IMR-90 (cell line): ENCODE measurements around the gene NSUN4. TPM values are rescaled to one million over a fixed set of nuclear protein-coding genes. Genes with fewer than 3 reads are reported as not detected.

Experiments
- ATAC-seq: fragments of 200-7000 bp; cut with Tn5 transposase; 2 replicates; pipeline ENCODE4 v1.9.1; 2020; ENCODE audit warnings: low read depth, mild to moderate bottlenecking, moderate library complexity
- BruUV-seq: library from RNA; stranded (reverse); fragments of 400-500 nt; replicated peaks from 2 replicates; lab custom pipeline; 2021; lab: Mats Ljungman, UMichigan
- CTCF ChIA-PET: fragments of 300-600 bp; formaldehyde crosslinking; extraction: SDS; loops from one replicate; lab custom pipeline; 2021; ENCODE audit warnings: antibody characterized with exemption; lab: Yijun Ruan, JAX
- POLR2A ChIA-PET: fragments of 300-600 bp; sonication (Branson Sonifier 250); formaldehyde crosslinking; loops from one replicate; lab custom pipeline; 2022; ENCODE audit warnings: antibody characterized with exemption; ENCODE audit not compliant: unreplicated experiment; lab: Charles Lee
- DNase-seq: peaks from one replicate; pipeline ENCODE4 v3.0.0; 2013
- H2AFZ ChIP-seq: replicated peaks from 2 replicates; pipeline ENCODE3; 2013; ENCODE audit warnings: low read length, mild to moderate bottlenecking; ENCODE audit not compliant: poor library complexity
- H2AK5ac ChIP-seq: 2 replicates; pipeline ENCODE4 v1.6.1; 2013; ENCODE audit warnings: low read depth, low read length, inconsistent platforms
- H2AK9ac ChIP-seq: replicated peaks from 2 replicates; pipeline ENCODE3; 2013; ENCODE audit warnings: mild to moderate bottlenecking, low read depth, low read length, moderate library complexity; ENCODE audit not compliant: poor library complexity
- H2BK120ac ChIP-seq: 2 replicates; pipeline ENCODE4 v1.6.1; 2013; ENCODE audit warnings: low read depth, low read length, inconsistent platforms
- H2BK15ac ChIP-seq: 3 replicates; pipeline ENCODE4 v1.6.1; 2013; ENCODE audit warnings: low read depth, low read length, inconsistent platforms
- H2BK20ac ChIP-seq: 2 replicates; pipeline ENCODE4 v1.6.1; 2013; ENCODE audit warnings: low read depth, mild to moderate bottlenecking, inconsistent platforms, low read length, moderate library complexity
- H2BK5ac ChIP-seq: 2 replicates; pipeline ENCODE4 v1.6.1; 2013; ENCODE audit warnings: mild to moderate bottlenecking, low read depth, low read length, inconsistent platforms; ENCODE audit not compliant: poor library complexity, severe bottlenecking
- H3K14ac ChIP-seq: replicated peaks from 2 replicates; pipeline ENCODE4 v1.6.1; 2013; ENCODE audit warnings: low read depth, low read length, inconsistent platforms
- H3K18ac ChIP-seq: 2 replicates; pipeline ENCODE4 v1.6.1; 2013; ENCODE audit warnings: low read depth, low read length, control low read depth
- H3K23ac ChIP-seq: 2 replicates; pipeline ENCODE4 v1.6.1; 2013; ENCODE audit warnings: low read depth, low read length, inconsistent platforms
- H3K27ac ChIP-seq: 2 replicates; pipeline ENCODE4 v1.5.1; 2013; ENCODE audit warnings: mild to moderate bottlenecking, control low read depth, low read length; ENCODE audit not compliant: insufficient read depth
- H3K27me3 ChIP-seq: 2 replicates; pipeline ENCODE4 v1.6.1; 2013; ENCODE audit warnings: low read length; ENCODE audit not compliant: control insufficient read depth, insufficient read depth
- H3K36me3 ChIP-seq: 2 replicates; pipeline ENCODE4 v1.6.1; 2013; ENCODE audit warnings: low read length, mixed read lengths; ENCODE audit not compliant: control insufficient read depth, insufficient read depth
- H3K4ac ChIP-seq: 2 replicates; pipeline ENCODE4 v1.6.1; 2013; ENCODE audit warnings: low read depth, low read length, inconsistent platforms
- H3K4me1 ChIP-seq: 2 replicates; pipeline ENCODE4 v1.6.1; 2013; ENCODE audit warnings: low read length, mixed read lengths; ENCODE audit not compliant: control insufficient read depth, insufficient read depth
- H3K4me2 ChIP-seq: 2 replicates; pipeline ENCODE4 v1.6.1; 2013; ENCODE audit warnings: low read depth, mild to moderate bottlenecking, control low read depth, low read length, moderate library complexity
- H3K4me3 ChIP-seq: 2 replicates; pipeline ENCODE4 v1.5.1; 2013; ENCODE audit warnings: low read depth, mild to moderate bottlenecking, control low read depth, low read length, moderate library complexity; ENCODE audit not compliant: insufficient read depth
- H3K56ac ChIP-seq: 2 replicates; pipeline ENCODE4 v1.6.1; 2013; ENCODE audit warnings: low read length, inconsistent platforms; ENCODE audit not compliant: insufficient read depth; ENCODE audit errors: extremely low read depth
- H3K79me1 ChIP-seq, 2 experiments: 2 replicates each; pipeline ENCODE4 v1.6.1; 2013; ENCODE audit warnings: low read length in 2 of 2, inconsistent platforms in 1 of 2, low read depth in 1 of 2
- H3K9ac ChIP-seq: 2 replicates; pipeline ENCODE4 v1.6.1; 2013; ENCODE audit warnings: low read depth, low read length, control low read depth
- H3K9me1 ChIP-seq: 2 replicates; pipeline ENCODE4 v1.6.1; 2013; ENCODE audit warnings: low read length, inconsistent platforms; ENCODE audit not compliant: insufficient read depth
- H3K9me3 ChIP-seq: 2 replicates; pipeline ENCODE4 v1.6.1; 2013; ENCODE audit warnings: low read length; ENCODE audit not compliant: control insufficient read depth, insufficient read depth
- H4K20me1 ChIP-seq: 2 replicates; pipeline ENCODE4 v1.6.1; 2013; ENCODE audit warnings: low read length, inconsistent platforms; ENCODE audit not compliant: insufficient read depth
- H4K5ac ChIP-seq: 2 replicates; pipeline ENCODE4 v1.6.1; 2013; ENCODE audit warnings: mild to moderate bottlenecking, low read depth, low read length, control low read depth
- H4K8ac ChIP-seq, 2 experiments: 2 replicates each; pipeline ENCODE4 v1.6.1; 2013; ENCODE audit warnings: low read depth in 2 of 2, low read length in 2 of 2, control low read depth in 1 of 2, inconsistent platforms in 1 of 2
- H4K91ac ChIP-seq: 2 replicates; pipeline ENCODE4 v1.6.1; 2013; ENCODE audit warnings: low read depth, low read length, inconsistent platforms; ENCODE audit not compliant: insufficient read depth
- BHLHE40 ChIP-seq: fragments of 150-350 bp; IDR thresholded peaks from 2 replicates; pipeline ENCODE4 v1.6.1; 2016; ENCODE audit warnings: mild to moderate bottlenecking, low read depth, low read length
- CEBPB ChIP-seq: IDR thresholded peaks from 2 replicates; pipeline ENCODE4 v1.6.1; 2012; ENCODE audit warnings: low read depth, low read length, improper control_type of control experiment
- CHD1 ChIP-seq: IDR thresholded peaks from 2 replicates; pipeline ENCODE4 v1.6.1; 2012; ENCODE audit warnings: low read depth, low read length, improper control_type of control experiment
- CTCF ChIP-seq: conservative IDR thresholded peaks from 2 replicates; pipeline ENCODE4 v1.5.1; 2012; ENCODE audit warnings: mild to moderate bottlenecking, low read depth, low read length, improper control_type of control experiment
- ELK1 ChIP-seq: fragments of 150-350 bp; IDR thresholded peaks from 2 replicates; pipeline ENCODE4 v1.6.1; 2016; ENCODE audit warnings: low read depth, mild to moderate bottlenecking, low read length, moderate library complexity, borderline replicate concordance
- FOS ChIP-seq: fragments of 150-350 bp; IDR thresholded peaks from 2 replicates; pipeline ENCODE4 v1.6.1; 2016; ENCODE audit warnings: low read depth, low read length
- MAFK ChIP-seq: IDR thresholded peaks from 2 replicates; pipeline ENCODE4 v1.6.1; 2012; ENCODE audit warnings: low read depth, low read length, improper control_type of control experiment
- MAZ ChIP-seq: IDR thresholded peaks from 2 replicates; pipeline ENCODE4 v1.6.1; 2012; ENCODE audit warnings: low read depth, mild to moderate bottlenecking, low read length, improper control_type of control experiment, moderate library complexity, borderline replicate concordance
- MXI1 ChIP-seq: IDR thresholded peaks from 2 replicates; pipeline ENCODE4 v1.6.1; 2012; ENCODE audit warnings: low read depth, mild to moderate bottlenecking, low read length, moderate library complexity, borderline replicate concordance
- NFE2L2 ChIP-seq: fragments of 150-350 bp; IDR thresholded peaks from 2 replicates; pipeline ENCODE4 v1.6.1; 2016; ENCODE audit warnings: low read depth, mild to moderate bottlenecking, low read length
- POLR2A ChIP-seq: IDR thresholded peaks from 2 replicates; pipeline ENCODE4 v1.6.1; 2012; ENCODE audit warnings: mild to moderate bottlenecking, low read depth, low read length
- RAD21 ChIP-seq: IDR thresholded peaks from 2 replicates; pipeline ENCODE4 v1.6.1; 2012; ENCODE audit warnings: low read length, improper control_type of control experiment
- RCOR1 ChIP-seq: IDR thresholded peaks from 2 replicates; pipeline ENCODE4 v1.6.1; 2012; ENCODE audit warnings: mild to moderate bottlenecking, low read length, improper control_type of control experiment; ENCODE audit not compliant: insufficient replicate concordance
- RFX5 ChIP-seq: IDR thresholded peaks from 2 replicates; pipeline ENCODE4 v1.8.0; 2012; ENCODE audit warnings: low read depth, mild to moderate bottlenecking, low read length, moderate library complexity
- SMC3 ChIP-seq: fragments of 150-350 bp; IDR thresholded peaks from 2 replicates; pipeline ENCODE4 v1.6.1; 2016; ENCODE audit warnings: low read depth, mild to moderate bottlenecking, antibody characterized with exemption, low read length, moderate library complexity
- USF2 ChIP-seq: fragments of 150-350 bp; IDR thresholded peaks from 2 replicates; pipeline ENCODE4 v1.6.1; 2017; ENCODE audit warnings: mild to moderate bottlenecking, antibody characterized with exemption, low read length, low read depth
- WGBS, 2 experiments: methylation state at CpG; one replicate each; pipeline versions ENCODE4 v1.1.5 to v1.1.7; 2013; ENCODE audit warnings: missing lambda C conversion rate in 2 of 2; ENCODE audit not compliant: insufficient read length in 1 of 2; ENCODE audit errors: extremely low coverage in 2 of 2; 5-methylcytosine and 5-hydroxymethylcytosine counted together
- dilution Hi-C: fragments of 300-500 bp; cut with HindIII; formaldehyde crosslinking; loops from one replicate; pipeline ENCODE4 v1.14.3; 2018; ENCODE audit warnings: low sequenced_read_pairs; ENCODE audit not compliant: unreplicated experiment
- in situ Hi-C: fragments of 300-500 bp; cut with MboI; formaldehyde crosslinking; loops from 3 replicates; pipeline ENCODE4 v1.14.3; 2019; ENCODE audit warnings: low sequenced_read_pairs, inconsistent platforms, mixed read lengths
- intact Hi-C: fragments of 100-400 bp; cut with micrococcal nuclease; formaldehyde crosslinking; loops from 2 replicates; pipeline ENCODE4 v1.10.0; 2022
- polyA plus RNA-seq, 3 experiments: library from polyadenylated mRNA; depleted of rRNA; stranded (reverse); fragments of >200 nt; gene quantifications; 2 replicates each; pipeline ENCODE4 v1.2.3, GENCODE V29; 2012; ENCODE audit warnings: low replicate concordance in 1 of 3
- total RNA-seq: library from RNA; depleted of rRNA; stranded (reverse); fragments of >200 nt; gene quantifications from 2 replicates; pipeline ENCODE4 v1.2.3, GENCODE V29; 2012

The NSUN4 gene
- total and polyA plus RNA-seq, 2 of the 4 experiments (the other 2 are of a cell fraction) = 10.9 to 13.0 TPM

GRCh38 chr1:46368791-46369190 is 28.2 kb downstream of the NSUN4 start:
- H3K4me1 ChIP-seq = no peaks in the 10 kb centered on the region
- H3K36me3 ChIP-seq = peaks cover 14% of the 10 kb centered on the region
- dilution Hi-C loops = no loop called here

More at GRCh38 chr1:46368791-46369190, 28.2 kb downstream of the NSUN4 start:
- Histone ChIP-seq H3K4me3 (no peak overlapping the region), H2BK15ac (no peak overlapping the region), H3K18ac (no peak overlapping the region), H3K27me3 (no peaks in the 10 kb centered on the region), H4K5ac (no peak overlapping the region), H3K9me3 (no peaks in the 10 kb centered on the region), H2BK5ac (no peak overlapping the region), H2AFZ (no peak overlapping the region), H2BK20ac (no peak overlapping the region), H2AK5ac (no peak overlapping the region), H3K9ac (no peak overlapping the region), H3K4me2 (no peak overlapping the region), H2AK9ac (no peak overlapping the region), H3K56ac (no peak overlapping the region), H3K4ac (no peak overlapping the region), H4K20me1 (no peaks in the 10 kb centered on the region), H2BK120ac (no peak overlapping the region), H3K9me1 (0 out of 2 replicates have a peak, but pooled peaks cover 4% of the 10 kb centered on the region), H3K14ac (no peak overlapping the region), H3K27ac (no peak overlapping the region), H3K23ac (no peak overlapping the region), H4K8ac (no peak overlapping the region), H4K91ac (no peak overlapping the region), H3K79me1 (no peaks in the 10 kb centered on the region)
- DNase-seq = no peak
- intact Hi-C loops (loop anchor here (1.0 kb wide), 1 partner anchor 28 kb away; no protein-coding TSS in a partner anchor), in situ Hi-C loops (no loop called here)
- no TSS peak for BruUV-seq
- WGBS, 2 experiments = no CpG with 5 or more reads among the region's 2 CpGs
- TF ChIP-seq MAZ (no peak), ELK1 (no peak), BHLHE40 (no peak), MAFK (no peak), POLR2A (no peak), CTCF (no peak), RFX5 (no peak), FOS (no peak), RAD21 (no peak), CEBPB (no peak), CHD1 (no peak), MXI1 (no peak), NFE2L2 (no peak), RCOR1 (no peak), USF2 (no peak), SMC3 (no peak)
- ChIA-PET POLR2A (no interaction called here), CTCF (no interaction called here)
- ATAC-seq = no peak
